ENCODE data around the gene COL20A1. TPM values are rescaled to one million over a fixed set of nuclear protein-coding genes. Genes with fewer than 3 reads are reported as not detected.

COL20A1 gene
- total RNA-seq, 1 donor from 2014 or later: not detected

GRCh38 chr20:63383556-63383955, 90.6 kb downstream of the COL20A1 start:
- TF ChIP-seq CTCF (IDR thresholded peaks at IDR 0.05; ENCODE audit: unreplicated experiment): no peak
- H3K27me3 Mint-ChIP-seq (ENCODE audit: unreplicated experiment): peaks cover 4% of the 10 kb centered on the region
- peaks cover 4% of the 10 kb centered on the region for H3K36me3 Mint-ChIP-seq (ENCODE audit: low read depth, unreplicated experiment)
- H3K4me1 Mint-ChIP-seq (ENCODE audit: unreplicated experiment): peaks cover 3% of the 10 kb centered on the region
- H3K4me3 Mint-ChIP-seq (ENCODE audit: unreplicated experiment): no peak overlapping the region
- peaks cover 18% of the 10 kb centered on the region for H3K9me3 Mint-ChIP-seq (ENCODE audit: unreplicated experiment)
- no peak overlapping the region for H3K27ac Mint-ChIP-seq (ENCODE audit: unreplicated experiment)
- DNase-seq (ENCODE audit: low spot score): no peak

GRCh38 chr20:63384336-63384735, 91.3 kb downstream of the COL20A1 start:
- peaks cover 18% of the 10 kb centered on the region for H3K9me3 Mint-ChIP-seq (ENCODE audit: unreplicated experiment)
- peaks cover 4% of the 10 kb centered on the region for H3K36me3 Mint-ChIP-seq (ENCODE audit: low read depth, unreplicated experiment)
- H3K27ac Mint-ChIP-seq (ENCODE audit: unreplicated experiment): no peak overlapping the region
- H3K27me3 Mint-ChIP-seq (ENCODE audit: unreplicated experiment): peaks cover 4% of the 10 kb centered on the region
- H3K4me3 Mint-ChIP-seq (ENCODE audit: unreplicated experiment): no peak overlapping the region
- no peak for DNase-seq (ENCODE audit: low spot score)
- H3K4me1 Mint-ChIP-seq (ENCODE audit: unreplicated experiment): peaks cover 3% of the 10 kb centered on the region
- TF ChIP-seq CTCF (IDR thresholded peaks at IDR 0.05; ENCODE audit: unreplicated experiment): no peak

Small RNAs within 50 kb of the gene (microRNA-seq; reads per million reads assigned to microRNA genes)
- gene MIR4326 (ENCODE audit: unreplicated experiment): 1.7 reads per million, percentile 25 among the genes with 10 or more reads in this experiment

Other genes starting within 250 kb of the COL20A1 start
- gene YTHDF1, start 77.1 kb upstream of the COL20A1 start, total RNA-seq (ENCODE audit: unreplicated experiment): 62.1 TPM
- not detected for gene BIRC7, start 57.3 kb upstream of the COL20A1 start, total RNA-seq (ENCODE audit: unreplicated experiment)
- 3.3 TPM for gene NKAIN4, start 38.7 kb upstream of the COL20A1 start, total RNA-seq (ENCODE audit: unreplicated experiment)
- gene ARFGAP1, start 20.4 kb upstream of the COL20A1 start, total RNA-seq (ENCODE audit: unreplicated experiment): 106 TPM
- 2.6 TPM for gene CHRNA4, start 68.2 kb downstream of the COL20A1 start, total RNA-seq (ENCODE audit: unreplicated experiment)
- 3.2 TPM for gene KCNQ2, start 179.5 kb downstream of the COL20A1 start, total RNA-seq (ENCODE audit: unreplicated experiment)
- 0.31 TPM for gene EEF1A2, start 205.9 kb downstream of the COL20A1 start, total RNA-seq (ENCODE audit: unreplicated experiment)
- gene PPDPF, start 227.6 kb downstream of the COL20A1 start, total RNA-seq (ENCODE audit: unreplicated experiment): 151 TPM
- not detected for gene PTK6, start 244.2 kb downstream of the COL20A1 start, total RNA-seq (ENCODE audit: unreplicated experiment)